GM21447 (cell line): ENCODE measurements around the gene FOXI1.
"Not testable (repeated sequence)": the region's sequence is repeated elsewhere in the genome, so short reads cannot be mapped to it uniquely, and the experiment has no call there.

Experiments used
- ATAC-seq: cut with Tn5 transposase; IDR thresholded peaks from one replicate; pipeline ENCODE4 v1.9.1; 2021; ENCODE audit not compliant: unreplicated experiment

Gene FOXI1

GRCh38 chr5:170126061-170126460, 20.4 kb downstream of the FOXI1 start:
- ATAC-seq = no peak

- ATAC-seq = no peak
Observed at GRCh38 chr5:170126626-170127025, 20.9 kb downstream of the FOXI1 start.

- ATAC-seq = no peak
Observed at GRCh38 chr5:170131235-170131634, 25.5 kb downstream of the FOXI1 start.

GRCh38 chr5:170132269-170132975, 26.7 kb downstream of the FOXI1 start:
- ATAC-seq = no peak

- ATAC-seq = no peak
Observed at GRCh38 chr5:170132976-170133448, 27.3 kb downstream of the FOXI1 start.

GRCh38 chr5:170135796-170136490, 30.2 kb downstream of the FOXI1 start:
- ATAC-seq = no peak

GRCh38 chr5:170136506-170136905, 30.8 kb downstream of the FOXI1 start:
- no peak for ATAC-seq

GRCh38 chr5:170137694-170138214, 32.1 kb downstream of the FOXI1 start:
- no peak for ATAC-seq

GRCh38 chr5:170138273-170138672, 32.6 kb downstream of the FOXI1 start:
- no peak for ATAC-seq

GRCh38 chr5:170139786-170140335, 34.2 kb downstream of the FOXI1 start:
- no peak for ATAC-seq

GRCh38 chr5:170141196-170141595, 35.5 kb downstream of the FOXI1 start:
- ATAC-seq = not testable (repeated sequence)

- ATAC-seq = no peak
Observed at GRCh38 chr5:170141636-170142035, 35.9 kb downstream of the FOXI1 start.

- no peak for ATAC-seq
Observed at GRCh38 chr5:170142196-170142595, 36.5 kb downstream of the FOXI1 start.

GRCh38 chr5:170143091-170143490, 37.4 kb downstream of the FOXI1 start:
- ATAC-seq = no peak

GRCh38 chr5:170143710-170144109, 38.0 kb downstream of the FOXI1 start:
- no peak for ATAC-seq

GRCh38 chr5:170144286-170145023, 38.8 kb downstream of the FOXI1 start:
- ATAC-seq = no peak

GRCh38 chr5:170145462-170145861, 39.8 kb downstream of the FOXI1 start:
- ATAC-seq = peak; percentile 50

GRCh38 chr5:170147051-170147752, 41.5 kb downstream of the FOXI1 start:
- no peak for ATAC-seq

GRCh38 chr5:170147753-170148264, 42.1 kb downstream of the FOXI1 start:
- ATAC-seq = no peak

GRCh38 chr5:170148430-170149205, 42.9 kb downstream of the FOXI1 start:
- ATAC-seq = no peak
